ENCODE results near the gene DQX1. TPM values are rescaled to one million over a fixed set of nuclear protein-coding genes. Genes with fewer than 3 reads are reported as not detected.

Gene DQX1
- total and polyA plus RNA-seq, 9 of the 15 experiments (the other 6 are each of a cell fraction or from before 2014, with no cell fraction given): 0.04 to 0.38 (median 0.18) TPM; not detected in 1

DNA sequence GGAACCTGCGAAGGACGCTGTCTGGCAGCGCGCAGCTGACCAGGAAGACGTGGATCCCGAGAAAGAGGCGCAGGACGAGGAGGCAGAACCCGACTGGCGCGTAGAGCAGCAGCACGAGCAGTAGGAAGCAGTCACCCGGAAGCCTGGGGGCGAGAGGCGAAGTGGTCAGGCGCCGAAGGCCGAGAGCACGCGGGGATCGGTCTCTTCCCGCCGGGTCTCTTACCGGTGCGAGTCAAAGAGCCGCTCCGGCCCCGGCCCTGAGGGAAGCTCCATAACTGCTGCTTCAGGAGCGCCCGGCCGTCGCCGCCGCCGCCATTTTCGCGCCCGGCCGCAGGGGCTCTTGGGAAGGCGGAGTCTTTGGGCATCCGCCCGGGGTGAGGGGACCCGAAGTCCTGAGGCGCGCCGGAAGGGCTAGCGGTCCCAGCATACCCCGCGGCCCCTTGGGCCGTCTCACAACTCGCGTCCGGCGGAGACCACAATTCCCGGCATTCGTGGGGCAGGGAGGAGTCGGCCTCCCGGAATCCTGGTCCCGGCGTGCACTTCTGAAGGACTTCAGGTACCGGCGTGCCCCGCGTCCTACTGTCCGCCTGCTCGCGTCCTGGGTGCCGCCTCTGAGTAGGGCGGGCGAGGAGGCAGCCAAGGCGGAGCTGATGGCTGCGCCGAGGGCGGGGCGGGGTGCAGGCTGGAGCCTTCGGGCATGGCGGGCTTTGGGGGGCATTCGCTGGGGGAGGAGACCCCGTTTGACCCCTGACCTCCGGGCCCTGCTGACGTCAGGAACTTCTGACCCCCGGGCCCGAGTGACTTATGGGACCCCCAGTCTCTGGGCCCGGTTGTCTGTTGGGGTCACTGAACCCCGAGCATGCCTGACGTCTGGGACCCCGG, 3.6 kb upstream of the DQX1 start, which contains the start of the genes AUP1 and HTRA2 (continued):
- no peak for TF ChIP-seq CHD7 (IDR thresholded peaks at IDR 0.05; ENCODE audit: low read depth, low read length)
- TF ChIP-seq SRSF9 (IDR thresholded peaks at IDR 0.05; ENCODE audit: borderline replicate concordance, low read depth, low read length): no peak
- TF ChIP-seq HOXB6 (CRISPR knock-in tag; IDR thresholded peaks at IDR 0.05; ENCODE audit: borderline replicate concordance): no peak
- TF ChIP-seq ETV6 (IDR thresholded peaks at IDR 0.05; ENCODE audit: borderline replicate concordance in 1 of 2, low read depth in 2 of 2, low read length in 1 of 2): no peak
- no peak for TF ChIP-seq ETV6 (CRISPR knock-in tag; IDR thresholded peaks at IDR 0.05; ENCODE audit: borderline replicate concordance)
- peak in 1 of 2 experiments; percentile 97 for TF ChIP-seq AFF1 (IDR thresholded peaks at IDR 0.05; ENCODE audit: low read depth in 1 of 2, partially characterized antibody in 2 of 2)
- TF ChIP-seq NUFIP1 (IDR thresholded peaks at IDR 0.05; ENCODE audit: partially characterized antibody): no peak
- TF ChIP-seq THAP7 (CRISPR knock-in tag; IDR thresholded peaks at IDR 0.05): no peak
- no peak for TF ChIP-seq ZNF121 (CRISPR knock-in tag; conservative IDR thresholded peaks at IDR 0.05)

Measured in K562 (cell line).